Ammon's horn (tissue), 1 donor: ENCODE data around the gene VARS2.
A peak's percentile ranks its signal among the peaks of the same experiment; 100 is the strongest.
"Not testable (repeated sequence)": the region's sequence is repeated elsewhere in the genome, so short reads cannot be mapped to it uniquely, and the experiment has no call there.

Experiments used
- DNase-seq: peaks from one replicate; pipeline ENCODE4 v3.0.0-alpha.2; 2016; ENCODE audit warnings: low spot score

The VARS2 gene

DNA sequence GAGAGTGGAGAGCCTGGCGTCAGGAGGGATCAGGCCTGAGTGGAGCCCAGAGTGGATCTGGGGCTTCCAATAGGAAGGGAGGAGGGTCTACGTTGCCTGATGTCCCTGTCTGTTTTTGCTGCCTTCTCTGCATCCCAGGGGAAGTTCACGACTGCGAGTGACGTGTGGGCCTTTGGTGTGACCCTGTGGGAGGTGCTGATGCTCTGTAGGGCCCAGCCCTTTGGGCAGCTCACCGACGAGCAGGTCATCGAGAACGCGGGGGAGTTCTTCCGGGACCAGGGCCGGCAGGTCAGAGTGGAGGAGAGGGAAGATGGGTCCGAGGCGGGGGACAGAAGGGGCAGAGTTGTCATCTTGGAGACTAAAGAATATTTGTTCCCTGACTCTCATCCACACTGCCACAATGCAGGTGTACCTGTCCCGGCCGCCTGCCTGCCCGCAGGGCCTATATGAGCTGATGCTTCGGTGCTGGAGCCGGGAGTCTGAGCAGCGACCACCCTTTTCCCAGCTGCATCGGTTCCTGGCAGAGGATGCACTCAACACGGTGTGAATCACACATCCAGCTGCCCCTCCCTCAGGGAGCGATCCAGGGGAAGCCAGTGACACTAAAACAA, 15.2 kb upstream of the VARS2 start:
- DNase-seq: no peak

DNA sequence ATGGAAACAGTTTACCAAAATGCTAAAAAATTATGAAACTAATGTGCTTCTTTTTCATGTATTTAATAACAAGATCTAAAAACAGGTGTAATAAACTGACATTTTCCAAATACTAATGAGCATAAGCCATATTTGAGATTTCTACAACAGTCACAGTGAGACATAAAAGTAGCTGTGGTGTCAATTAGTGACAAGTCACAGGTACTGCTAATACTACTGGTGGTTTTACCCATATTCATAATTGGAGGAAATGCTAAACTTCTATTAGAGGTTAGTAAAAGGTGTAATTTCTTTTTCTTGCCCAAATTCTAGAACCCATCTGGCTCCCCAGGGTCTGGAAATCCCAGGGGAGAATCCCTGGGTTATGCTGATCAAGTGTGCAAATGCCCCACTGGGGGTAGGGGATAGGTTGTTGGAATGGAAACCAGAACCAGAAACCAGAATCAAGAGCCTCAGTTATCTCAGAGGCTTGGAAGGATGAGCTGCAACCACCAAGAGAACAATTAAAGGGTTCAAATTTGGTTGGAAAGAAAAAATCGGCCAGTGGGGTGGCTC, 13.1 kb upstream of the VARS2 start:
- no peak for DNase-seq

DNA sequence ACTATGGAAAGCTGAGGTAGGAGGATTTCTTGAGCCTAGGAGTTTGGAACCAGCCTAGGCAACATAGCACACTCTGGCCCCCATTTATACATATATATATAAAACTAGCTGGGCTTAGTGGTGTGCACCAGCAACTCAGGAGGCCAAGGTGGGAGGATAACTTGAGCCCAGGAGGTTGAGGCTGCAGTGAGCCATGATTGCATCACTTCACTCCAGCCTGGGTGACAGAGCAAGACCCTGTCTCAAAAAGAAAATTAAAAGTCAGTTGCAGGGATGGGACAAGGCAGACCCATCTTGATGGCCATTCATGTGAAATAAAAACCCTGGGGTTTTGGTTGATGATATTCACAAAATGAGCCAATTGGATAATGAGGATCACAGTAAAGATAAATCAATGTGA, 12.6 kb upstream of the VARS2 start:
- DNase-seq: no peak

DNA sequence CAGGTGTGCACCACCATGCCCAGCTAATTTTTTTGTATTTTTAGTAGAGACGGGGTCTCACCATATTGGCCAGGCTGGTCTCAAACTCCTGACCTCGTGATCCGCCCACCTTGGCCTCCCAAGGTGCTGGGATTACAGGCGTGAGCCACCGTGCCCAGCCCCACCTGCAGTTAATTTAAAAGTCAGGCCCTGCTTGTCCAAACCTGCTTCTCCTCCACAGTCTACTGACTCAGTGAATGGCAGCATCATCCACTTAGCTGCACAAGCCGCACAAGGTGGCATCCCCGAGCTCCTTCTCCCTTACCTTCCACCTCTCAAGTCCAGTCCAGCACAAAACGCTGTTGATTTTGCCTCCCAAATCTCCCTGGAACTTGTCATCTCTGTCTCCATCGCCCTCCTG, 11.8 kb upstream of the VARS2 start:
- DNase-seq: not testable (repeated sequence)

DNA sequence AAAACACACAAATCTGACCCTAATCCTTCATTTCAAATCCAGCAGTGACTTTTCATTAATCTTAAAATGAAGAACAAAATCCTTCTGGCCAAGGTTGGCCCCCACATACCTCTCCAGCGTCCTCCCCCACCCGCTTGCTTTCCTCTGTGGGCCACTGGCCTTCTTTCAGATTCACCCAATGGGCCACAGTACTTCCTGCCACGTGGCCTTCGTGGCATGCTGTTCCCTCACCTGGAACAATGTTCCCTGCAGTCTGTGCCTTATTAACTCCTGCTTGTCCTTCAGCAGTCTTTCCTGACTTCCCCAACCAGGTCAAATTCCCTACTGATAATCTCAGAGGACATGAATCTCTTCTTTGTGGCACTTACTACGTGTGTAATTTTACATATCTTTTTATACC, 11.3 kb upstream of the VARS2 start:
- DNase-seq: no peak

DNA sequence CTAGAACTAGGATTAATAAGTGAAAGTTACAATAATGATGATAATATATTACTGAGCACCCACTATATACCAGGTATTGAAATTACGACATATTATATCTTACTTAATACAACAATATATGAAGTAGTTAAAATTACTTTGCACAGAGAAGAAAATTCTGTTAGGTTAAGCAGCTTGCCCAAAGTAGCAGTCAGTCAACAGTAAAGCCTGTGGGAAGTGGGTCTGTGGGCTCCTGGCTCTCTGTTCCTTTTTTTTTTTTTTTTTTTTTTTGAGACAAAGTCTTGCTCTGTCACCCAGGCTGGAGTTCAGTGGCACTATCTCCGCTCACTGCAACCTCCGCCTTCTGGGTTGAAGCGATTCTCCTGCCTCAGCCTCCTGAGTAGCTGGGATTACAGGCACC, 10.8 kb upstream of the VARS2 start:
- no peak for DNase-seq

DNA sequence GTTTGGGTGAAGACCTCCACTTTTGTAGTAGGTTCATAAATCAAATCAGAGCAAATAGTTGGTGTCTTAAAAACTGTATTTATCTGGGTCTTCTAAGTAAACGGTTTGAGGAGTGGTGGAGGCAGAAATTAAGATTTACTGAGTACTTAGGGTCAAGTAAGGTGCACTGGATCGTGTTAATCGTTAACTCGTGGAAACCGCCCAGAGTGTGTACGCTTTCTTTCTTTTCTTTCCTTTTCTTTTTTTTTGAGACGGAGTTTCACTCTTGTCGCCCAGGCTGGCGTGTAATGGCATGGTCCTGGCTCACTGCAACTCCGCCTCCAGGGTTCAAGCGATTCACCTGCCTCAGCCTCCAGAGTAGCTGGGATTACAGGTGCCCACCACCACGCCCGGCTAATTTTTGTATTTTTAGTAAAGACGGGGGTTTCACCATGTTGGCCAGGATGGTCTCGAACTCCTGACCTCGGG, 6.7 kb upstream of the VARS2 start:
- DNase-seq: not testable (repeated sequence)

DNA sequence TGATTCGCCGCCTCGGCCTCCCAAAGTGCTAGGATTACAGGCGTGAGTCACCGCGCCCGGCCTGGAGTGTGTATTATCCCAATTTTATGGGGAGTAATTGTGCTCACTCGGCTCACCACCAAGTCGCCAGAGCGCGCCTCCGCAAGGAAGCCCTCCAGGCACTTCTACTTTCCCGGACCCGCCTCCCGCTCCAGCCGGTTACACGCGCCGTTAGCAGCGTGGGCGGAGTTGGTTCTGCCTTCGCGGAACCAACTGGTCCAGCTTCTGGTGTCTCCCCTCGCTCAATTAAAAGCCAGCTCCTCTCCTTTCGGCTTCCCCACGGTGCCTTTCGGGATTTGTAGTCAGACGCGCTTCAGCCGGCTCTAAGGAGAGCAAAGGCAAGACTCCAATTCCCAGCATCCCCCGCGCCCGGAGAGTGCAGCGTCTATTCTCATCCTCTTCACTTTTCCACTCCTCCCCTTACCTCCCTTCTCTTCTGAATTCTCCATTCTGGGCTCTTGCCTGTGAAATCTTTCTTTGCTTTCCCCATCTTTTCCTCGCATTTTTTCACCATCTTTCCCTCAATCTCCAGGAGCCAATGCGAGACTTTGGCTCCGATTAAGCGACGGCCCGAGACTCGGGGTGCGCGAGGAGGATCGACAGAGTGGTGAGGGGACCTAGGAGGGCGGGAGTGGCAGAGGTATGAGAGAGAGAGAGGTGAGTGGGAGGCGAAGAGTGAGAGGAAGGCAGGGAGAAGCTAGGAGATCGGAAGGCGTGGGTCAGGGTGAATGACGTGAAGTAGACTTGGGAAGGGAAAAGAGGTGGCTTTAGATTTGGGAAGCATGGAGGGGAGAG, 6.1 kb upstream of the VARS2 start, which contains the start of gene GTF2H4:
Gene GTF2H4 (plus strand): TSS at position 450 of the 834 bp plus-strand sequence.
- DNase-seq: peak; percentile 99

DNA sequence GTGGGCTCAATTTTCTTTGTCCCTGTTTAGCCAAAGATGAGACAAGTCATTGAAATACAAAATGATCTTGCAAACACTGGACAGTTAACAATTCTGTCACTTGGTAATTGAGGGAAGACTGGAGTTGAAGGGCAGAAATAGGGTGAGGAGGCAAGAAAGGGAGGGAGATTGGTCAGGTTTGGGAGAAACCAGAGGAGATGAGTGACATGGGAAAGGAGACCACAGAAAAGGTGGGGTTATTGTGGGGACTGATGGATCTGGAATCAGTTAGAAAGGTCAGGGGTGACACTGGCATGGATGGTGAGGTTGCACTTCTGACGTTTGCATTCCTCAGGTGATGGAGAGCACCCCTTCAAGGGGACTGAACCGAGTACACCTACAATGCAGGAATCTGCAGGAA, 5.3 kb upstream of the VARS2 start:
- DNase-seq: no peak

DNA sequence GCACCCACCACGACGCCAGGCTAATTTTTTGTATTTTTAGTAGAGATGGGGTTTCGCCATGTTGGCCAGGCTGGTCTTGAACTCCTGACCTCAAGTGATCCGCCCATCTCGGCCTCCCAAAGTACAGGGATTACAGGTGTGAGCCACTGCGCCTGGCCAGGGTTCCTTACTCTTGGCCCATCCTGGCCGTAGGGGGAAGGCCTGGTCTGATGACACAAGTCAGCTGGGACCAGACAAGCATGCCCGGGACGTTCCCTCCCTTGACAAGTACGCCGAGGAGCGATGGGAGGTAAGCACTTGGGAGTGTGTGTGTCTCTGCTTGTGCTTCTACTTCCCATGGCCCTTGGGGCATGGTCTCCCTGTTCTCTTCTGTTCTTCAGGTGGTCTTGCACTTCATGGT, 3.6 kb upstream of the VARS2 start:
- DNase-seq: not testable (repeated sequence)

DNA sequence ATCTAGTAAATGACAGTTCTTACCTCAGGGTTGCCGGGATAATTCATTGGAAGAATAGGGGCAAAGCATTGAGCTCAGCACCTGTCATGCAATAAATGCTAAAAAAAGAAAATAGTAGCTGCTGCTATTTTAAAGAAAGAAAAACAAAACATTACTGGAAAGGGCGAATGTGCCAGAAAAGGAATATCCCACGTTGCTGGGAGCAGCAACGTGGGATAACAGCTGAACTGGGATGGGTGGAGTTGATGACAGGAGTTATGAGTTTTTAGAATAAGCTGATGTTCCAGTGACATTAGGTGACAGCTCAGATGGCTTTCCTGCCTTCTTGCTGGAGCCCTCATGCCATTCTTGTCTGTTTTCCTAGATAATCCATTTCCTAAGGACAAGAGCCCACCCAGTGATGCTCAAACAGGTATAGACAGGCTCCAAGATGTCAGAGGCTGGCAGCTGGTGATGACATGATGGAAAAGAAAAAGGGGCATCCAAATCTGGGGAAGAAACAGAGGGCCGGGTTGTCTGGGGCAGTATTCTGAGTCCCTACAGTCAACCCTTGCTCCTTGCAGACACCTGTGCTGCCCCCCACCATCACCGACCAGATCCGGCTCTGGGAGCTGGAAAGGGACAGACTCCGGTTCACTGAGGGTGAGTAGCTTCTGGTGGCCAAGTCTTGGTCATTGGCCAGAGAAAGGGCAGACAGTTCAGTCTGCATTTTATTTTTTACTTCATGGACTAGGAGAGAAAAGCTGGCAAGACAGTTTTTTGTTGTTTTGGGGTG, 1.1 kb upstream of the VARS2 start:
- no peak for DNase-seq

DNA sequence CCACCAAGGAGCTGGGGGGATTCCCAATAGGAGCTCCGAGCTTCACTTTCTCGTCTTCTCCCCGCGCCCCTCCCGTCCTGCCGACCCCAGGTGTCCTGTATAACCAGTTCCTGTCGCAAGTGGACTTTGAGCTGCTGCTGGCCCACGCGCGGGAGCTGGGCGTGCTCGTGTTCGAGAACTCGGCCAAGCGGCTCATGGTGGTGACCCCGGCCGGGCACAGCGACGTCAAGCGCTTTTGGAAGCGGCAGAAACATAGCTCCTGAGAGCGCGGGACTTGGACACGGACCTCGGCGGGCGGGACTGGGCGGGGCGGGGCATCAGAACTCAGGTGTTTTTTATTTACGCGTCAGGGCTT, 340 bp upstream of the VARS2 start:
- DNase-seq: no peak

DNA sequence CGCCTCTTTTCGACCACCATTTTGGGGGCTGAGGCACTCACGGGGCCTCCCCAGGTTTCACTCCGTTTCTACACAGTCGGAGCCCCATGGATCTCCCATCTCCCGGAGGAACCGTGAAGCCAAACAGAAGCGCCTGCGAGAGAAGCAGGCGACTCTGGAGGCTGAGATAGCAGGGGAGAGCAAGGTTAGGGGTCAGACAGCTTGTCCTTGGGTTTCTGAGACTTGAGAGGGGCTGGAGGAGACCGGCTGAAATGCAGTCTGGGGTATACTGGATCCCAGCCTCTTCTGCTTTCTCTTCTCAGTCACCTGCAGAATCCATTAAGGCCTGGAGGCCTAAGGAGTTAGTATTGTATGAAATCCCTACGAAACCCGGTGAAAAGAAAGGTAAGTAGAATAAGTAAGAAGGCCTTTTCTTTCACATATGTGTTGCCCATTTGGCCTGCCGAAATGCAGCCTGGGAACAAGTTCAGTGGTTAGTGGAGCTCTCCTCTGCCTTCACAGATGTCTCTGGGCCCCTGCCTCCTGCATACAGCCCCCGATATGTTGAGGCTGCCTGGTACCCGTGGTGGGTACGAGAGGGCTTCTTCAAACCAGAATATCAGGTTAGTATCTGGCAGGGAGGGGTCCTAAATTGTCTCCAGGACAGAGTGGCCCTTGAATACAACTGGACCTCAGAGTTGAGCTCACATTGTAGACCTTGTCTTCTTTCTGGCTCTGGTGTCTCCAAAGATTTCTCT, 984 bp downstream of the VARS2 start:
- DNase-seq: no peak

DNA sequence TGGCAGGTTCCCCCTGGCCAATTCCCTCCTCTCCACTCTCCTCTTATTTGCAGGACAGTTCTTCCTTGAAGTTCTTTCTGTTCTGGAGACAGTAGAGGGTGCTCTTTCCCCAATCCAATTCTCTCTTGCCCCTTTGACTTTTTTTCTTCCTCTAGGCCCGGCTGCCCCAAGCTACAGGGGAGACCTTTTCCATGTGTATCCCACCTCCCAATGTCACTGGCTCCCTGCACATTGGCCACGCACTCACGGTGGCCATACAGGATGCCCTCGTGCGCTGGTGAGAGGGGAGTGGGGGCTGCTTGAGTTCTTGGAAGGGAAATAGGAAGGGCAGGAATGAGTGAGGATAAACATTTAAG, 1.5 kb downstream of the VARS2 start:
- DNase-seq: peak; percentile 87

DNA sequence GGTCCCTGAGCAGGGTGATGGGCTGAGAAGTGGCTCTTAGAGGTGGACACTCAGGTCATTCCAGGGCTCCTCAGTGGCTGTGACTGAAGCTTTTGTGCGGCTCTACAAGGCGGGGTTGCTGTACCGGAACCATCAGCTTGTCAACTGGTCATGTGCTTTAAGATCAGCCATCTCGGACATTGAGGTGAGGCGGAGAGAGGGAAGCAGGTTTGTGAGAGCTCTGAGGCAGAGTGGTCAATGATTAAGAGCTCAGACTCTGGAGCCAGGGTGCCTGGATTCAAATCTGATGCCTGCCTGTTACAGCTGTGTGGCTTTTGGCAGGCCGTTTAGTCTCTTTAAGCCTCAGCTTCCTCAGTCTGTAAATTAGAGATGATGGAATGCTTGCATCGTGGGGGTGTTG, 3.0 kb downstream of the VARS2 start:
- no peak for DNase-seq

DNA sequence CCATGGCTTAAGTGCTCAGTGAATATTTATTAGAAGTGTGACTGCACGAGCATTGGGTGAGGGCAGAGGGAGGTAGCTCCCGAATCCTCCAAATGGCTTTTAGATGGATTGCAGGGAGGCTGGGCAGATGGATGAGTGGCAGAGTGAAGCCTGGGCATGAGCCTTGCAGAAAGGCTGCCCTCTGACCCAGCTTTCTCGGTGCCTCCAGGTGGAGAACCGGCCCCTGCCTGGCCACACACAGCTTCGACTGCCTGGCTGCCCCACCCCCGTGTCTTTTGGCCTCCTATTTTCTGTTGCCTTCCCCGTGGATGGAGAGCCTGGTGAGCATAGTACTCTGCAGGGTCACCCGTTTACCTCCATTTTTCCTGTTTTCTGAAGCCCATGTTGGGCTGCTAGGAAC, 3.4 kb downstream of the VARS2 start:
- no peak for DNase-seq

DNA sequence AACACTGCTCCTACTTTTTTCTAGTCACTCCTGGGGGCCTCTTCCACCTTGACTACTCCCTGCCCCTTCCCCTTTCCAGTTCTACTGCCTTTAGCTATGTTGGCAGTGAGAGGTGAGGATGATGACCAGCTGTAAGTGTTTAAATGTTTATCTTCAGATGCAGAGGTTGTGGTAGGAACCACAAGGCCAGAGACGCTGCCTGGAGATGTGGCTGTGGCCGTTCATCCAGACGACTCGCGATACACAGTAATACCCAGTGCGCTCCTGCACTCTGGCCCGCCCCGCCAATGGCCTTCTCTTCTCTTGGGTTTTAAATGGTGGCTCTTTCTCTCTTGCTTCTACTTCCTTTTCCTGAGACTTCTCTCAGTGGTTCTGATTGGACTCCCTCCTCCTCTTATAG, 4.6 kb downstream of the VARS2 start:
- DNase-seq: no peak

DNA sequence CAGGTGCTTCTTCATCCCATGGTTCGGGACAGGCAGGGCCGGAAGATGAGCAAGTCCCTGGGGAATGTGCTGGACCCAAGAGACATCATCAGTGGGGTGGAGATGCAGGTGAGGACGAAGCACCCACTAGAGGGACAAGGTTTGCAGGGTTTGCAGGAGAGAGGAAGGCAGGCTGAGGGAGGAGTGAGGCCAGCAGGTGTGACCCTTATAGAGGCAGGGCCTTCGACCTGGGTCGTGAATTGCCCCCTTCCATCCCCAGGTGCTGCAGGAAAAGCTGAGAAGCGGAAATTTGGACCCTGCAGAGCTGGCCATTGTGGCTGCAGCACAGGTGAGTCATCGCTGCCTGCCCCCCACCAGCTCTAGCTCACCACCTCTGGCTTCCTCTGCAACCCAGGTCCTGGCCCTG, 8.4 kb downstream of the VARS2 start:
- no peak for DNase-seq

DNA sequence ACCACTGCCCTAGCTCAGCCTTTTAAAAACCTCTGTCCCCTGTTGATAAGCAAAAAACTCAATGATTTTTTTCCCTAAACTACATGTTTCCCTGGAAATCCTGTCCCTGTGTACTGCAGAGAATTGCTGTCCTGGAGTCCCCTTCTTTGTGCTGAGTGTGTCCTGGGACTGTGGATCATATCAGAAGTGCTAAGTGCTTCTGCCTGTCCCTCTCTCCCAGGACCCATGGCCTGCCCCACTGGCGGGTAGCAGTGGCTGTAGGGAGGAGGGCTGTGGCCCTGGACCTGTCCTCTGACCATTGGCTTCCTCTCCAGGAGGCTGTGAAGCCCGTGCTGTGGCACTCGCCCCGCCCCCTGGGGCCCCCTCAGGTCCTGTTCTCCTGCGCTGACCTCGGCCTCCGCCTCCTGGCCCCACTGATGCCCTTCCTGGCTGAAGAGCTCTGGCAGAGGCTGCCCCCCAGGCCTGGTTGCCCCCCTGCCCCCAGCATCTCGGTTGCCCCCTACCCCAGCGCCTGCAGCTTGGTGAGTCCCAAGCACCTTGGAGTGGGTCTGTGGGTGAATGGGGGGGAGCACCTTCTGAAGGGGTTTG, 10.1 kb downstream of the VARS2 start:
- DNase-seq: not testable (repeated sequence)

DNA sequence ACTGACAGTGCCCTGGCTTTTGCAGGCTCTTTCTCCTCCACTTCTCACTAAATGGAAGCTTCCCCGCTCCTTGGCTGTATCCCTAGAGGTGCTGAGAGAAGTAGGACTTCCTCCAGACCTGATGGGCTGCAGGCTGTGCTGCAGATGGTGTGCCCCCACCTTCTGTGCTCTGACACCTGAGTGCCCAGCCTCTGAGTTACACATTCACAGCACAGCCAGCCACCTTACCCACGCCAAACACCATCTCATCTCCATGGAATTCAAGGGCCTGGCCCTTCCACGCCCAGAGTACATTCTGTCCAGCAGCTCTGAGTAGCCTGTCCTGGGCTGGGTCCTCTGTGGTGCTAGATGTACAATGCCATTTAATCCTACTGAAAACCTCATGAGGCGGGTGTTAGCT, 12.6 kb downstream of the VARS2 start:
- DNase-seq: no peak

DNA sequence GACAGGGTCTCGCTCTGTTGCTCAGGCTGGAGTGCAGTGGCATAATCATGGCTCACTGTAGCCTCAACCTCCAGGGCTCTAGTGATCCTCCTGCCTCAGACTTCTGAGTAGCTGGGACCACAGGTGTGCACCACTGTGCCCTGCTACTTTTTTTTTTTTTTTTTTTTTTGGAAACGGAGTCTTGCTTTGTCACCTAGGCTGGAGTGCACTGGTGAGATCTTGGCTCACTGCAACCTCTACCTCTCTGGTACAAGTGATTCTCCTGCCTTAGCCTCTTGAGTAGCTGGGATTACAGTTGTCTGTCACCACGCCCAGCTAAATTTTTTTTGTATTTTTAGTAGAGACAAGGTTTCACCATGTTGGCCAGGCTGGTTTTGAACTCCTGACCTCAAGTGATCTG, 13.0 kb downstream of the VARS2 start:
- DNase-seq: not testable (repeated sequence)

DNA sequence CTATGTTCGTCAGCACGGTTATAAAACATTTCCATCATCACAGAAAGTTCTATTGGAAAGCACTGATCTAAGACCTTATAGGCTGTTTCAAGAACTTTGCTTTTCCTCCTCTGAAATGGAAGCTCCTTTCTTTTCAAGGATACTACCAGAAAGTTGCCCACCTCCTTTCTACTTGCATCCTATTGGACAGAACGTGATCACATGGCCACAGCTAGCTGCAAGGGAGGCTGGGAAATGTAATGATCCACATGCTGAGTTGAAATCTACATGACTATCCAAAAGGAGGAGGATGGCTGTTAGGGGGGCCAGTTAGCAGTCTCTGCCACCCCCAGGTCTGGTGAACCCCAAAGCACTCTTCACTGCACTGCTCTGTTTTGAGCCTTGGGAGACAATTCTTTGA, 14.6 kb downstream of the VARS2 start:
- no peak for DNase-seq
